HuH-7 (cell line): Measurements from ENCODE around the gene DENND5B.
A peak's percentile ranks its signal among the peaks of the same experiment; 100 is the strongest.
"Not testable (repeated sequence)": the region's sequence is repeated elsewhere in the genome, so short reads cannot be mapped to it uniquely, and the experiment has no call there.

Source experiments
- DNase-seq: peaks from one replicate; pipeline ENCODE4 v3.0.0; 2011; ENCODE audit warnings: low spot score

The DENND5B gene

GRCh38 chr12:31506515-31507306, 84.2 kb downstream of the DENND5B start:
- no peak for DNase-seq

- DNase-seq: no peak
Measured at GRCh38 chr12:31504625-31505222, 86.2 kb downstream of the DENND5B start.

- not testable (repeated sequence) for DNase-seq
Measured at GRCh38 chr12:31501014-31501413, 89.9 kb downstream of the DENND5B start.

GRCh38 chr12:31499567-31499966, 91.4 kb downstream of the DENND5B start:
- DNase-seq: no peak

- DNase-seq: no peak
Measured at GRCh38 chr12:31498424-31498823, 92.5 kb downstream of the DENND5B start.

GRCh38 chr12:31496257-31496656, 94.7 kb downstream of the DENND5B start:
- no peak for DNase-seq

GRCh38 chr12:31494455-31494854, 96.5 kb downstream of the DENND5B start:
- no peak for DNase-seq

GRCh38 chr12:31492599-31493196, 98.2 kb downstream of the DENND5B start:
- DNase-seq: no peak

GRCh38 chr12:31491841-31492598, 98.9 kb downstream of the DENND5B start:
- no peak for DNase-seq

GRCh38 chr12:31491241-31491794, 99.6 kb downstream of the DENND5B start:
- DNase-seq: no peak

- no peak for DNase-seq
Measured at GRCh38 chr12:31488737-31489338, 102.1 kb downstream of the DENND5B start.

- DNase-seq: no peak
Measured at GRCh38 chr12:31485571-31485970, 105.4 kb downstream of the DENND5B start.

GRCh38 chr12:31482816-31483215, 108.1 kb downstream of the DENND5B start:
- no peak for DNase-seq

- DNase-seq: no peak
Measured at GRCh38 chr12:31481415-31481814, 109.5 kb downstream of the DENND5B start.

GRCh38 chr12:31479516-31480210, 111.3 kb downstream of the DENND5B start:
- no peak for DNase-seq

- DNase-seq: no peak
Measured at GRCh38 chr12:31478898-31479297, 112.0 kb downstream of the DENND5B start.

GRCh38 chr12:31478425-31478824, 112.5 kb downstream of the DENND5B start:
- no peak for DNase-seq

- no peak for DNase-seq
Measured at GRCh38 chr12:31477687-31478086, 113.2 kb downstream of the DENND5B start.

- DNase-seq: peak; percentile 66
Measured at GRCh38 chr12:31476437-31476836, 114.5 kb downstream of the DENND5B start.

- DNase-seq: not testable (repeated sequence)
Measured at GRCh38 chr12:31475610-31476009, 115.3 kb downstream of the DENND5B start.

GRCh38 chr12:31474751-31475150, 116.2 kb downstream of the DENND5B start:
- no peak for DNase-seq
